CD4-positive, alpha-beta T cell treated with Interleukin-4 for 1 hour (primary cell): ENCODE results near the gene TJP1.
"Not testable (repeated sequence)": the region's sequence is repeated elsewhere in the genome, so short reads cannot be mapped to it uniquely, and the experiment has no call there.

Experiments used
- DNase-seq, 2 donors: peaks; one replicate each; pipeline ENCODE4 v3.0.0-alpha.2; 2020 to 2022

TJP1 gene

DNA sequence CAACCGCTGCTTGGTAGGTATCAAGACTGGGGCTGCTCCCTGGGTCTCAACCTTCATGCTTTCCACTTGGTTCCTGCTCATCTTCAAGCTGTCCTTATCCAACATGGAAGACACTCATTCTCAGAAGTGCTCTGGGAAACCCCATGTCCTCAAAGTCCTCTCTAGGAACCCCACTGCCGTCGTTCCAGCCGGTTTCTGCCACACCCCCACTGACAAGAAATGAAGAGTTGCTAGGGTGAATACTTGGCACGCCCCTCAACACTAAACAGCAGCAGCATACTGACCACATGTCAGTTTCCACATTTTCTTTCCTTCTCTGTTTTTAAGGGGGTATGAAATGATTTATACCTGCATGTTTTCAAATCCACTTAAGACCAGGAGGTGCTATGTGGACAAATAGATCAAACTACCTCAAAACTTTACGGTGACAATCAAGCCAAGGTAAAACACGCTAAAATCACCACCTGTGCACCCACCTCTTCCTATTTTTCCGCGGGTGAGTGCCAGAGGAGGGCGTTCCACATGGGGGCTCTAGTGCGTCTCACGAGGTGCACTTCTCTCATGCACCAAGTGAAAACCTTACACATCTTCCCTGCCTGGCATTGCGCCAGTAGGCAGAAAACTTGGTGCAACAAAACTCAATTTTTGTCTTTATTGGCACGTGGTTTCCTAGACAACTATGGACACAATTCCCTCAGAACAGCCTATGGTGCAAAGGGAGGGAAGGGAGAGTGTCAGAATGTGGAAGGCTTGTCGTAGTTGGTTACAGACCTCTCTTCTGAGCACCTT lies 125.1 kb downstream of the TJP1 start:
- no peak for DNase-seq

- not testable (repeated sequence) for DNase-seq
These were observed 125.8 kb downstream of the TJP1 start for GRCh38 chr15:29696506-29696905.

GRCh38 chr15:29695489-29696167 lies 126.6 kb downstream of the TJP1 start:
- DNase-seq, result no peak

- no peak for DNase-seq
These were observed 129.0 kb downstream of the TJP1 start for GRCh38 chr15:29693225-29693624.

GRCh38 chr15:29692527-29692926 lies 129.7 kb downstream of the TJP1 start:
- no peak for DNase-seq

GRCh38 chr15:29690765-29691475 lies 131.3 kb downstream of the TJP1 start:
- DNase-seq, result no peak

DNA sequence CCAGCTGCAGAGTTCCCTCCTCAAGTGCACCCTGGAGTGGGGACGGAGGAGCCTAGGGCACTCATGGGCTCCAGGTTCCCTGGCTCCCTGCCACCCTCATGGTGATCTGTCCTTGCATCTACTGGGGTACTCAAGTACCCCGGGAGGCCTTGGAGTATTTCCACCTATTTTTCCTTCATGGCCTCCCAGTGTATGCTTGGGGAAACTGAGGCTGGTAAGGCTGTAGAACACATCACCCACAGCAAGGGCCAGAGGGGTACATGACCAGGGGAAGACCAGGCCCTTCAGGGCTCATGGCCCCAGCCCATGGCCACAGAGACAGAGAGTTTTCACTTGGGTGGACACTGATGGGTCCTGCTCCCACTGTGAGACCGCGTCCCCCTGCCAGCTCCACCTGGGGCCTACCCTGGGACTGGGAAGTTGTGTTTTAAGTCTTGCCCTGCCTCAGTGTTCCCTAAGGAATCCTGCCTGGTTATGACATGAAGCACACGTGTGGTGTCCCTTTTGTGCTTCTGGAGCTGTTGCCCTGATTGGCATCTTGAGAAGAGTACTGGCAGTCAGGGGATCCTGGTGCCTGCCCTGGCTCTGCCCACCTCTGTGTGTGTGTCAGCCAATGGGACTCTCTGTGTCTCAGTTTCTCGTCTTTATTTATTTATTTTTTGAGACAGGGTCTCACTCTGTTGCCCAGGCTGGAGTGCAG lies 132.8 kb downstream of the TJP1 start:
- no peak for DNase-seq

- no peak for DNase-seq
These were observed 133.6 kb downstream of the TJP1 start for GRCh38 chr15:29688506-29689286.

DNA sequence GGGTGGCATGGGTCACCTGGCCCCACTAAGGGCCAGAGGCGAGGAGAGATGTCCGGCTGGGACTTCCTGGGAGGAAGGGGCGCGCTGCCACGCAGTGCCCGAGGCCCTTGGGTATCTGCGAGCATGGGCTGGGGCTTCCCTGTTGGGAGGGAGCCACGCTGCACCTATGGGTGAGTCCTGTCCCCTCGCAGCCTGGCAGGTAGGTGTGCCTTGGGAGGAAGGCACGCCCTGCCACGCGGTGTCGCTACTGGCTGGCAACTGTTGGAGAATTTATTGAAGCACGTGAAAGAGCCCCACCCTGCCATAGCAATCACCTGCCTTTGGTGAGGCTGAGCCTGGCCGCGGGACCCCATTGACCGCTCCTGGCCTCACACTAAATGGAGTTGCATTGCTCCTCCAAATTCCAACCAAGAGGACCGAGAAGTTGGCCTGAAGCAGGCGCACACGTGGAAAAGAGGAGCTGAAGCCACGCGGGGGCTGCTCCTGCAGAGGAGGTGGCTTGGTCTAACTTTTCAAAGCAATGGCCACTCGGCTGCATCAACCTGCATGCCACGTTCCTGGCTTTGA lies 134.2 kb downstream of the TJP1 start:
- DNase-seq, result no peak

DNA sequence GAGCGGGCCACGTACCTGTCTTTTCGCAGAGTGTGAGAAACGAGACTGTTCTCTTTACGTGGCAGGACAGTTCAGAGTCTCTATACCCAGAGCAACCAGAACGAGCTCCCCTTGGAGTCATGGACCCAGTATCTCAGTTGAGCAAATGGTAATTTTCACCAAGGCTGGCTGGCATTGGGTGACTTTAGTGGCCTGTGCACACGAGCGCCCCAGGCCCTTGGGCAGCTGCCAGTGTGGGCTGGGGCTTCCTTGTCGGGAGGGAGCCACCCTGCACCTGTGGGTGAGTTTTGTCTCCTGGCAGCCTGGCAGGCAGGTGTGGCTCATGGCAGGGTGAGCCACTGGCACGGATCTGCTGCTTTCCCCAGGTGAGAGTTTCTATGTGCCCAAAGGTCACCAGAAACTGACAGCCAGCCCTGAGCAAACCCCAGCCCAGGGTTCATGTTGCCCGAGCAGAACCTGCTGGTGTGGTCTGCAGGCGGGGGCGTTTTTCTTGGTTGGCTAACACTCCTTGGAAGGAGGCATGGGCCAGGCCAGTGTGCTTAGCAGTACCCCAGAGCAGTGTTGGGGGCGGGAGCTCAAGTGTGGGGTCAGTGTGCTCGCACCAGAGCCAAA lies 135.0 kb downstream of the TJP1 start:
- no peak for DNase-seq

GRCh38 chr15:29686445-29687203 lies 135.6 kb downstream of the TJP1 start:
- no peak for DNase-seq

GRCh38 chr15:29686079-29686425 lies 136.2 kb downstream of the TJP1 start:
- DNase-seq, result no peak

- DNase-seq, result no peak
These were observed 136.9 kb downstream of the TJP1 start for GRCh38 chr15:29685156-29686078.

DNA sequence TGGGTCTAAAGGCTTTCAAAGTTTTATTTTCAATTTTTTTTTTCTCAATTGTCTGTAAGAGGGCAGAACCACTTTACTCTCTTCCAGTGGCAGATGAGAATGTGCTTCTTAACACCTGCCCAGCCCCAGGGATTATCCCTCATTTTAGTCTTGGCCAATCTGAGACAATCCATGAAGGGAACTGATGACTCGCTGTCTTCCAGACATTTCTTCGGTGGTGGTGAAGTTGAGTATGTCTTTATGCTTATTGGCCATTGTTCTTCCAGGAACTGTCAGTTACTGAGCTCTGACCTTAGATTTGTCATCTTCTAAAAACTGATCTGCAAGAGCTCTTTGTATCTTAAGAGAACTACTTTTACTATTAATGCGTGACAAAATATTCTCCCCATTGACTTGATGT lies 139.5 kb downstream of the TJP1 start:
- DNase-seq, result no peak

GRCh38 chr15:29682361-29682760 lies 139.9 kb downstream of the TJP1 start:
- no peak for DNase-seq

- DNase-seq, result no peak
These were observed 140.3 kb downstream of the TJP1 start for GRCh38 chr15:29681946-29682345.

GRCh38 chr15:29681166-29681845 lies 141.0 kb downstream of the TJP1 start:
- no peak for DNase-seq

- no peak for DNase-seq
These were observed 141.7 kb downstream of the TJP1 start for GRCh38 chr15:29680465-29681165.
